Measurements from ENCODE around the gene ARHGAP28. TPM values are rescaled to one million over a fixed set of nuclear protein-coding genes. Genes with fewer than 3 reads are reported as not detected.
A peak's percentile ranks its signal among the peaks of the same experiment; 100 is the strongest.
"Not testable (repeated sequence)": the region's sequence is repeated elsewhere in the genome, so short reads cannot be mapped to it uniquely, and the experiment has no call there.

The ARHGAP28 gene
- total and polyA plus RNA-seq, 9 donors, result 18.7 to 36.0 (median 25.4) TPM

DNA sequence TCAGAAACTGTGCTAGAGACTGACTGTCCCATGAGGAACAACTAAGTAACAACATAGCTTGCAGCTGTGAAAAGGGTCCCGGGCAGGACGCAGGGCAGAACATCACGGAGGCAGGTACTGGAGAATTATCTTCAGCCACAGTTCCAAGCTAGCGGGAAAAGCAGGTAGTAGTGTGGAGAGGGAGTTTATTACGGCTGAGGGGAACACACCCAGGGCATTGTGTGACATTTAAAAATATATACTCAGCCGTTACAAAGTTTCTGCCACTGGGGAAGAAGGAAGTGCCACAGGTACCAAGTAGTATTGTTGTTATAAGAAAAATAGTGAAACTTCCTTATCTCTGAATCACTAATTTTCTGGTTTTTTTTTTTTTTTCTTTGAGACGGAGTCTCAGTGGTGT, 208.5 kb downstream of the ARHGAP28 start:
- no CpG with 5 or more reads among the region's 7 CpGs for WGBS (ENCODE audit: insufficient coverage)
- DNase-seq, result no peak
- Histone ChIP-seq H3K4me1 (ENCODE audit: control insufficient read depth, insufficient read depth, low read length) (peaks cover 5% of the 10 kb centered on the region), H3K9me3 (replicated peaks; ENCODE audit: control insufficient read depth, low read depth, low read length) (no peaks in the 10 kb centered on the region), H3K27ac (ENCODE audit: low read length) (no peak overlapping the region), H3K27me3 (ENCODE audit: control insufficient read depth, insufficient read depth, low read length) (no peaks in the 10 kb centered on the region), H3K36me3 (ENCODE audit: control insufficient read depth, insufficient read depth, low read length) (no peaks in the 10 kb centered on the region), H3K4me3 (ENCODE audit: low read length) (no peak overlapping the region)

DNA sequence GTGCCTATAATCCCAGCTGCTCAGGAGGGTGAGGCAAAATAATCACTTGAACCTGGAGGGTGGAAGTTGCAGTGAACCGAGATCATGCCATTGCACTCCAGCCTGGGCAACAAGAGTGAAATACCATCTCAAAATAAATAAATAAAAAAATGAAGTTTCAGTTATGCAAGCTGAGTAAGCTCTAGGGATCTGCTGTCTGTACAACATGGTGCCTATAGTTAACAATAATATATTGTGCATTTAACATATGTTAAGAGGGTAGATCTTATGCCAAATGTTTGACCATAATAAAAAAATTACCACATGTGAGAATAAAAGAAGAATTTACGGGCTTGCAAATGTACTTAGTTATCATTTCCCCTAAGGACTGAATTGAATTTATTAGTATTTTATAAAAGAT, 208.9 kb downstream of the ARHGAP28 start:
- not testable (repeated sequence) for H3K4me3 ChIP-seq (ENCODE audit: low read length); H3K36me3 ChIP-seq (ENCODE audit: control insufficient read depth, insufficient read depth, low read length); H3K27me3 ChIP-seq (ENCODE audit: control insufficient read depth, insufficient read depth, low read length); DNase-seq; H3K4me1 ChIP-seq (ENCODE audit: control insufficient read depth, insufficient read depth, low read length); H3K9me3 ChIP-seq (replicated peaks; ENCODE audit: control insufficient read depth, low read depth, low read length); H3K27ac ChIP-seq (ENCODE audit: low read length)
- WGBS (ENCODE audit: insufficient coverage), result no CpG with 5 or more reads among the region's 2 CpGs

DNA sequence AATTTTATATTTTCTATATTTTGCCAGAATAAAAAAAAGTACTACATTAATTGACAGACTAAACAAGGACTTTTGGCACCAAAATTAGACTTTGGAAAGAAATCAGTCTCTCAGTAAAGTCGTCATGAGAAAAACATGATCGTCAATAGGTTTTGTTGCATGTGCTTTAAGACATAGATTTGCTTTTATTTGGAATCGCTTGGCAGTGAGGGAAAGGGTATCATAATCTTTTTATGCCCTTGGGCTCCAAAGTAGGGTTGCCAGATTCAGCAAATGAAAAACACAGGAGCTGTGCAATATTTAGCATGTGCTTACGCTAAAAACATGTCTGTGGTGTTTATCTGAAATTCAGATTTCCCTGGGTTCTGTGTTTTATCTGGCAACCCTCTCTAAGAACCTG, 210.5 kb downstream of the ARHGAP28 start:
- H3K36me3 ChIP-seq (ENCODE audit: control insufficient read depth, insufficient read depth, low read length), result no peaks in the 10 kb centered on the region
- WGBS (ENCODE audit: insufficient coverage), result 58% methylated on average over 4 of the region's 4 CpGs
- H3K9me3 ChIP-seq (replicated peaks; ENCODE audit: control insufficient read depth, low read depth, low read length), result no peaks in the 10 kb centered on the region
- H3K27me3 ChIP-seq (ENCODE audit: control insufficient read depth, insufficient read depth, low read length), result no peaks in the 10 kb centered on the region
- H3K4me1 ChIP-seq (ENCODE audit: control insufficient read depth, insufficient read depth, low read length), result peaks cover 5% of the 10 kb centered on the region
- peak; percentile 64 for DNase-seq
- H3K27ac ChIP-seq (ENCODE audit: low read length), result no peak overlapping the region
- H3K4me3 ChIP-seq (ENCODE audit: low read length), result no peak overlapping the region

DNA sequence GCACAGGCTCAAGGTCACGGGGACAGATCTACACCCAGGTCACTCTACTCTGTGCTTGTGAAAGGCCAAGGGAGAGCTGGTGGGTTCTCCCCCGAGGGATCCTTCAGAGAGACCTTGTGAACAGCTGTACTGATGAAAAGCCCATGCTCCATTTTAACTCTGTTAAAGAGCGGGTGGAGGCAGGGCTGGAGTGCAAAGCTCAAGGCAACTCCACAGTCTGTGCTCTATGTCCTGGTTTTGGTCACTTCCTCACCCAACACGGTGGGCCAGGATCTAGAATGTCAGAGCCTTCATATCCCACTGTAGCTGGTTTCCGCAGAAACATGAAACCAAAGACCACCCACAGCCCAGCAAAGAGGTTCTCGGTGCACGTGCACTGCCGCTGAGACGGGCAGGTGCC, 210.9 kb downstream of the ARHGAP28 start:
- WGBS (ENCODE audit: insufficient coverage), result 51% methylated on average over 8 of the region's 9 CpGs
- Histone ChIP-seq H3K9me3 (replicated peaks; ENCODE audit: control insufficient read depth, low read depth, low read length) (no peaks in the 10 kb centered on the region), H3K4me1 (ENCODE audit: control insufficient read depth, insufficient read depth, low read length) (peaks cover 5% of the 10 kb centered on the region), H3K36me3 (ENCODE audit: control insufficient read depth, insufficient read depth, low read length) (no peaks in the 10 kb centered on the region), H3K4me3 (ENCODE audit: low read length) (no peak overlapping the region), H3K27ac (ENCODE audit: low read length) (no peak overlapping the region), H3K27me3 (ENCODE audit: control insufficient read depth, insufficient read depth, low read length) (no peaks in the 10 kb centered on the region)
- no peak for DNase-seq

DNA sequence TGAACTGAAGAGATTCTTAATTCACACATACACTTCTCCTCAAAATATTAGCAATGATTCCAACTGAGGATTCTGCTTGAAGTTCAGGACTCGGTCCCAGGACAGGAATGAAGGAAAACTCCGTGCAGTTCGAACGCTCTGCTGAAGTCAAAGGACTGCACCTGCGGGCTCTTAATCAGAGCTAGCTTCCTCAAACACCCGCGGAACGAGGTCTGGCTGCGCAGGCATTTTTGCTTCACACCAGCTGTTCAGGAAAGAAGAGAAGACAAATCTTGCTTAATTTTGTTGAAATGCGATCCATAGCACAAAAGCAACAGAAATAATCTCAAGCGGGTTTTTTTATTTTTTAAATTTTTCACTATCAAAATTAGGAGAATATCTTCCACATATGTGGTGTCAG, 212.5 kb downstream of the ARHGAP28 start:
- H3K4me1 ChIP-seq (ENCODE audit: control insufficient read depth, insufficient read depth, low read length), result peaks cover 5% of the 10 kb centered on the region
- 27% methylated on average over 8 of the region's 11 CpGs for WGBS (ENCODE audit: insufficient coverage)
- no peak for DNase-seq
- no peaks in the 10 kb centered on the region for H3K9me3 ChIP-seq (replicated peaks; ENCODE audit: control insufficient read depth, low read depth, low read length)
- no peaks in the 10 kb centered on the region for H3K27me3 ChIP-seq (ENCODE audit: control insufficient read depth, insufficient read depth, low read length)
- H3K4me3 ChIP-seq (ENCODE audit: low read length), result no peak overlapping the region
- no peak overlapping the region for H3K27ac ChIP-seq (ENCODE audit: low read length)
- H3K36me3 ChIP-seq (ENCODE audit: control insufficient read depth, insufficient read depth, low read length), result no peaks in the 10 kb centered on the region

DNA sequence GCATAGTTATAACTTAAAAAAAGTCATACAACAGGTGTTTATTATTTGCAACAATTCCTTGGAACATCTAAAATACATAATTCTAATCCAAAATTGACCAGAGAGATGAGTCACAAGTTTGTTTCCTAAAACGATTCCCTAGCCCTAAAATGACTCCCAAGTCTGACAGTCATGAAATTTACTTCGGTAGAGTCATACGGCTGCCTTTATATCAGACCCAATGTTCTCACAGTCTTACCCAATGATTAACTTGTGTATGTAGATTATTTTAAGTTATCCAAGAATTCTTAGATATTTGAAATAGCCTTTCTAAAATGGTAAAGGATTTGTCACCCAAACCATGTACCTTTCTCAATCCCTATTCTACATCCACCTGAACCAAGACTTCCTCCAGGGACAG, 213.2 kb downstream of the ARHGAP28 start:
- H3K27me3 ChIP-seq (ENCODE audit: control insufficient read depth, insufficient read depth, low read length), result no peaks in the 10 kb centered on the region
- H3K36me3 ChIP-seq (ENCODE audit: control insufficient read depth, insufficient read depth, low read length), result no peaks in the 10 kb centered on the region
- no CpG with 5 or more reads among the region's 3 CpGs for WGBS (ENCODE audit: insufficient coverage)
- H3K9me3 ChIP-seq (replicated peaks; ENCODE audit: control insufficient read depth, low read depth, low read length), result no peaks in the 10 kb centered on the region
- no peak for DNase-seq
- H3K4me1 ChIP-seq (ENCODE audit: control insufficient read depth, insufficient read depth, low read length), result peaks cover 7% of the 10 kb centered on the region
- H3K4me3 ChIP-seq (ENCODE audit: low read length), result no peak overlapping the region
- H3K27ac ChIP-seq (ENCODE audit: low read length), result no peak overlapping the region

DNA sequence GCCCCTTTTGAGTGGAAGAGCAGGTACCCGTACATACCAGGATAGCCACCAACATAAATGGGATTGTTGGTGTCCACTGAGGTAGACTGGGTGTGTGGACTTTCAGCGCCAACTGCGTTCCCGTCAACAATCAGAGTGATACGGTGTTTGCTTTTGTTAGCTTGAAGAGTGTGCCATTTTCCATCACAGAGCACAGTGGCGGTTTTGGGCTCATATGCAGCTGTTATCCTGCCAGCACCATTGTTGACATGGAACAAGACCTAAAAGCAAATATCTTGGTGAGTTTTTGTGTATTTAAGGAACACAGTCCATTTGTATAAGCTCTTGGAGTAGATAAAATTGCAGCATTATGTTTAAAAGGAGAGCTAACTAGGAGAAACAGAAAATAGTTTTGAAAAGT, 213.6 kb downstream of the ARHGAP28 start:
- no peaks in the 10 kb centered on the region for H3K27me3 ChIP-seq (ENCODE audit: control insufficient read depth, insufficient read depth, low read length)
- H3K36me3 ChIP-seq (ENCODE audit: control insufficient read depth, insufficient read depth, low read length), result no peaks in the 10 kb centered on the region
- no peak overlapping the region for H3K27ac ChIP-seq (ENCODE audit: low read length)
- no peaks in the 10 kb centered on the region for H3K9me3 ChIP-seq (replicated peaks; ENCODE audit: control insufficient read depth, low read depth, low read length)
- WGBS (ENCODE audit: insufficient coverage), result 93% methylated on average over 5 of the region's 6 CpGs
- H3K4me3 ChIP-seq (ENCODE audit: low read length), result no peak overlapping the region
- DNase-seq, result no peak
- H3K4me1 ChIP-seq (ENCODE audit: control insufficient read depth, insufficient read depth, low read length), result peaks cover 8% of the 10 kb centered on the region

DNA sequence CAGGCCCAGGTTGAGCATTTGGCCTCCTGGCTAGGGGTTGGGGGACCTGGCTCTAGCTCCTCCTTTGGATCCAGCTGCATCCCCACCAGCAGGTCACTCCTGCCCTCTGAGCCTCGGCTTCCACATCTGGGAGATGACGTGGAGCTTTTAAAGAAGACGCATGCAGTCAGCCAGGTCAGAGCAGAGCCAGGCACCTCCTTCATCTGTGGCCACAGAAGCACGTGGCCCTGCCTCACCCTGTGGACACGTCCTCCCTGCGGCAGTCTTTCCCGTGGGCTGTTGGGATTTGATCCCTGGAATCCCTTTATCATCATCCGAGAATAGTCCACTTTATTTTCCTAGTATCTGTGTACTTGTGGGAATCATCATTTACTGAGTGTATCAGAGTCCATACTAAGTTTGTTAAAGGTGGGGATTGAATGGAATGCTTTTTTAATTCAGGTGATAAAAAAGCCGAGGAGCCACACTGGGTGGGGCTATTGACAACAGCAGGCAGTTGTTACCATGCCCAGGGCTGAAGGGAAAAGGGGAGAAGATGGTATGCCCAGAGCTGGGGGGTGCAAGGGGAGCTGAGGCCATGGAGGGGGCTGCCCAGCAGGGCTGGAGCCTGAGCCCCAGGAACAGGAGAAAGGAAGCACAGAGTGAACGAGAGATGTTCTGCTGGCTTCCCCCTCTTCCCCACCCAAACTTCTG, 218.0 kb downstream of the ARHGAP28 start:
- no peak overlapping the region for H3K4me3 ChIP-seq (ENCODE audit: low read length)
- no peaks in the 10 kb centered on the region for H3K27me3 ChIP-seq (ENCODE audit: control insufficient read depth, insufficient read depth, low read length)
- no peaks in the 10 kb centered on the region for H3K36me3 ChIP-seq (ENCODE audit: control insufficient read depth, insufficient read depth, low read length)
- peaks cover 3% of the 10 kb centered on the region for H3K4me1 ChIP-seq (ENCODE audit: control insufficient read depth, insufficient read depth, low read length)
- DNase-seq, result no peak
- 50% methylated on average over 6 of the region's 10 CpGs for WGBS (ENCODE audit: insufficient coverage)
- no peaks in the 10 kb centered on the region for H3K9me3 ChIP-seq (replicated peaks; ENCODE audit: control insufficient read depth, low read depth, low read length)
- H3K27ac ChIP-seq (ENCODE audit: low read length), result no peak overlapping the region

DNA sequence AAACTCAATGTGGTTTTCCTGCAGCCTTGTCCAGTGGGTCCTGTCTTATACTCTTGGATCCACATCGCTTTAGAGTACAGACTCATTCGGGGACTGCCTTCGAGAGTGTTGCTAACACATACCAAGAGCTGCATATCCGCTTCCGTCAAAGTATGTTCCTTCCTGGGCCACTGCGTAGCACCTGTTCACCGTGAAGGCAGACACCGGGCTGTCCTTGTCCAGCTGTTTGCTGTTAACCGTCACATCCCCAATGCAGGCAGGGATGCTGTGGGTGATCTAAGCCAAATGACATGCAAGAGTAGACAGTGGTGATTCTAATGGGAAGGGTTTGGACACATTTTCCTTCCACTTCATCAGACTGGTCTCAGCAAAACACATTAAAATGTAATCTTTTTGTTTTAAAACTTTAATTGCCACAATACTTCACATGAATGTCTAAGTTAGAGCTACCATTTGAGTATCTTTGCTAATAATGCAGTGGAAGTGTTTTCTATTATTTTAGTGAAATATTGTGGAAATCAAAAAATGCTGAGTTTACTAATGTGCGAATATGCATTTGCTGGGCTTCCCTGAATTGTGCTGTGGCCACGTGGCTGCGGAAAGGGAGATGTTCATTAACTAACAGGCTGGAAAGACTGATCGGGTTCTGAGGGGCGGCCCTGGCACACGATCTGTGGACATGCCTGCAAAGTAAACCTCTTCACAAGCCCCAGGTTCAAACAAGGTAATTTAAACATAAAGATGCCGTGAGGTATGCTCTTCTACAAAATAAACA, 219.0 kb downstream of the ARHGAP28 start:
- Histone ChIP-seq H3K4me1 (ENCODE audit: control insufficient read depth, insufficient read depth, low read length) (peaks cover 3% of the 10 kb centered on the region), H3K36me3 (ENCODE audit: control insufficient read depth, insufficient read depth, low read length) (no peaks in the 10 kb centered on the region), H3K27ac (ENCODE audit: low read length) (no peak overlapping the region), H3K27me3 (ENCODE audit: control insufficient read depth, insufficient read depth, low read length) (no peaks in the 10 kb centered on the region), H3K4me3 (ENCODE audit: low read length) (no peak overlapping the region), H3K9me3 (replicated peaks; ENCODE audit: control insufficient read depth, low read depth, low read length) (no peaks in the 10 kb centered on the region)
- 56% methylated on average over 10 of the region's 16 CpGs for WGBS (ENCODE audit: insufficient coverage)
- no peak for DNase-seq

DNA sequence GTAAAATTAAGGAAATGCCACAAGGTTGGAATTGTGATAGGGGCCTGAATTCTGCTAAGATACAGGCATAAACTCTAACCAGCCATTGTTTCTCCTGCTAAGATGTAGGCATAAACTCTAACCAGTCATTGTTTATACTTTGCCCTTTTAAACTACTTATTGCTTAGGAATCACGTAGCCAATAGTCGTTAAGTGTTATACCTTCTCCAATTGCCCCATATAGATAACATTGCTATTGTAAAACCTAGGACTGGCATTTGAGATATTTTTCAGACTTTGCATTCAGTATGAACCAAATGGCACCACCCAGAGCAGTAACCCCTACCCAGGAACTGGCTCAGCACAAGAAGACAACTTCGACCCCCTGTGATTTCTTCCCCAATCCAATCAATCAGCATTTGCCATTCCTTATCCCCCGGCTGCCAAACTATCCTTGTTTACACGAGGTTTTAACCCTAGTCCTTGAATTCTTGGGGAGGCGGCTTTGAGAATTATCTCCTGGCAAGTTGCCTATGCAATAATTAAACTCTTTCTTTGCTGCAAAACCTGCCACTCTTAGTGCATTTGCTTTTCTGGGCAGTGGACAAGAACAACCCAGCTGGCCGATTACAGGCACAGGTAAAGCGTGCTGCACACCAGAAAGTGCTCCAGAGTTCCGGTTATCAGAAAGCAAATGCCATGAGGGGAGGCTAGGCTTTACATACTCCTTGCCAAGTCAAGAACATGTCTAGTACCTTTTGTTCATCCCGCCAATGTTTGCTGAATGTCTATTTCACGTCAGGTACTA, 220.5 kb downstream of the ARHGAP28 start:
- H3K27ac ChIP-seq (ENCODE audit: low read length), result no peak overlapping the region
- H3K36me3 ChIP-seq (ENCODE audit: control insufficient read depth, insufficient read depth, low read length), result no peaks in the 10 kb centered on the region
- peaks cover 3% of the 10 kb centered on the region for H3K4me1 ChIP-seq (ENCODE audit: control insufficient read depth, insufficient read depth, low read length)
- no peak for DNase-seq
- H3K9me3 ChIP-seq (replicated peaks; ENCODE audit: control insufficient read depth, low read depth, low read length), result no peaks in the 10 kb centered on the region
- H3K4me3 ChIP-seq (ENCODE audit: low read length), result no peak overlapping the region
- H3K27me3 ChIP-seq (ENCODE audit: control insufficient read depth, insufficient read depth, low read length), result no peaks in the 10 kb centered on the region
- WGBS (ENCODE audit: insufficient coverage), result 85% methylated on average over 7 of the region's 11 CpGs
